ENCODE results near the gene PPIP5K1.
"Not testable (repeated sequence)": the region's sequence is repeated elsewhere in the genome, so short reads cannot be mapped to it uniquely, and the experiment has no call there.

PPIP5K1 gene

GRCh38 chr15:43547539-43547938 lies 42.5 kb downstream of the PPIP5K1 start:
- TF ChIP-seq CTCF (IDR thresholded peaks at IDR 0.05; ENCODE audit: low read depth, low read length), result no peak
- Histone ChIP-seq H3K27ac (no peak overlapping the region), H3K27me3 (ENCODE audit: insufficient read depth, low read depth, severe bottlenecking) (no peaks in the 10 kb centered on the region), H3K36me3 (peaks cover 13% of the 10 kb centered on the region), H3K4me3 (ENCODE audit: low read depth, low read length) (no peak overlapping the region), H3K9me3 (ENCODE audit: severe bottlenecking) (no peaks in the 10 kb centered on the region)
- DNase-seq, result no peak

GRCh38 chr15:43545426-43545825 lies 44.6 kb downstream of the PPIP5K1 start:
- Histone ChIP-seq H3K9me3 (ENCODE audit: severe bottlenecking) (no peaks in the 10 kb centered on the region), H3K27me3 (ENCODE audit: insufficient read depth, low read depth, severe bottlenecking) (no peaks in the 10 kb centered on the region), H3K27ac (no peak overlapping the region), H3K4me3 (ENCODE audit: low read depth, low read length) (no peak overlapping the region), H3K36me3 (peaks cover 13% of the 10 kb centered on the region)
- no peak for DNase-seq
- no peak for TF ChIP-seq CTCF (IDR thresholded peaks at IDR 0.05; ENCODE audit: low read depth, low read length)

GRCh38 chr15:43544266-43544665 lies 45.7 kb downstream of the PPIP5K1 start:
- Histone ChIP-seq H3K9me3 (ENCODE audit: severe bottlenecking) (no peaks in the 10 kb centered on the region), H3K27me3 (ENCODE audit: insufficient read depth, low read depth, severe bottlenecking) (no peaks in the 10 kb centered on the region), H3K27ac (no peak overlapping the region), H3K36me3 (peaks cover 12% of the 10 kb centered on the region), H3K4me3 (ENCODE audit: low read depth, low read length) (no peak overlapping the region)
- DNase-seq, result no peak
- no peak for TF ChIP-seq CTCF (IDR thresholded peaks at IDR 0.05; ENCODE audit: low read depth, low read length)

GRCh38 chr15:43541785-43542184 lies 48.2 kb downstream of the PPIP5K1 start:
- Histone ChIP-seq H3K27ac (no peak overlapping the region), H3K4me3 (ENCODE audit: low read depth, low read length) (no peak overlapping the region), H3K27me3 (ENCODE audit: insufficient read depth, low read depth, severe bottlenecking) (no peaks in the 10 kb centered on the region), H3K36me3 (no peaks in the 10 kb centered on the region), H3K9me3 (ENCODE audit: severe bottlenecking) (no peaks in the 10 kb centered on the region)
- no peak for TF ChIP-seq CTCF (IDR thresholded peaks at IDR 0.05; ENCODE audit: low read depth, low read length)
- DNase-seq, result no peak

GRCh38 chr15:43538091-43538490 lies 51.9 kb downstream of the PPIP5K1 start:
- H3K36me3 ChIP-seq, result peaks cover 17% of the 10 kb centered on the region
- no peak overlapping the region for H3K4me3 ChIP-seq (ENCODE audit: low read depth, low read length)
- H3K27me3 ChIP-seq (ENCODE audit: insufficient read depth, low read depth, severe bottlenecking), result no peaks in the 10 kb centered on the region
- DNase-seq, result no peak
- no peak for TF ChIP-seq CTCF (IDR thresholded peaks at IDR 0.05; ENCODE audit: low read depth, low read length)
- H3K27ac ChIP-seq, result no peak overlapping the region
- H3K9me3 ChIP-seq (ENCODE audit: severe bottlenecking), result no peaks in the 10 kb centered on the region

DNA sequence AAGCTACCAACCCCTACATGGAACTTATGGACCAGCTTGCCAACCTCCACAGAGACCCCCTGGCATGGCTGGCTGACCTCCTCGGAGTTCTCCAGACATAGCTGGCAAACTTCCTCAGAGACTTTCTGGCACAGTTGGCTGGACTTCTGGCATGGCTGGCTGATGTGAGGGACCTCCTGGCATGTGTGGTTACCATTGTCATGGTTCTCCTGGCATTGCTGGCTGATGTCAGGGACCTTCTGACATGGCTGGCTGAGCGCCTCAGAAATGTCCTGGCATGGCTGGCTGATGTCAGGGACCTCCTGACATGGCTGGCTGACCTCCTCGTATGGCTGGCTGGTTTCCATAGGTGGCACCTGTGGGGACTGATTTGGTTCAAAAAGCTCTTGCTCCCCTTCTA lies 55.1 kb downstream of the PPIP5K1 start:
- Histone ChIP-seq H3K27me3 (ENCODE audit: insufficient read depth, low read depth, severe bottlenecking) (no peaks in the 10 kb centered on the region), H3K4me3 (ENCODE audit: low read depth, low read length) (no peak overlapping the region), H3K27ac (no peak overlapping the region), H3K9me3 (ENCODE audit: severe bottlenecking) (no peaks in the 10 kb centered on the region), H3K36me3 (peaks cover 17% of the 10 kb centered on the region)
- TF ChIP-seq CTCF (IDR thresholded peaks at IDR 0.05; ENCODE audit: low read depth, low read length), result no peak
- DNase-seq, result no peak

- not testable (repeated sequence) for H3K27ac ChIP-seq; H3K4me3 ChIP-seq (ENCODE audit: low read depth, low read length); H3K9me3 ChIP-seq (ENCODE audit: severe bottlenecking); DNase-seq; H3K27me3 ChIP-seq (ENCODE audit: insufficient read depth, low read depth, severe bottlenecking)
- H3K36me3 ChIP-seq, result peaks cover 17% of the 10 kb centered on the region
Measured at GRCh38 chr15:43532826-43533225, 57.2 kb downstream of the PPIP5K1 start.
